WTC11 (cell line): Measurements from ENCODE around the gene USP43. TPM values are rescaled to one million over a fixed set of nuclear protein-coding genes. Genes with fewer than 3 reads are reported as not detected.

Source experiments
- ATAC-seq: fragments of 200-7000 bp; cut with Tn5 transposase; 2 replicates; pipeline ENCODE4 v1.10.0; 2021; ENCODE audit warnings: mild to moderate bottlenecking, moderate library complexity
- CTCF ChIA-PET: fragments of 300-600 bp; sonication (Branson Sonifier 250); formaldehyde crosslinking; loops from one replicate; lab custom pipeline; 2021; ENCODE audit warnings: antibody characterized with exemption; lab: Charles Lee
- POLR2A ChIA-PET: fragments of 350-600 bp; sonication (Branson Sonifier 250); formaldehyde crosslinking; loops from one replicate; lab custom pipeline; 2021; ENCODE audit warnings: antibody characterized with exemption; lab: Charles Lee
- DNase-seq: peaks from one replicate; pipeline ENCODE4 v3.0.0; 2021; ENCODE audit warnings: low spot score
- H3K27ac Mint-ChIP-seq: 2 replicates; pipeline ENCODE4 v1.8.0; 2021; ENCODE audit warnings: mixed read lengths
- H3K27me3 Mint-ChIP-seq: 2 replicates; pipeline ENCODE4 v1.8.0; 2021; ENCODE audit warnings: low read depth, mild to moderate bottlenecking, moderate library complexity, mixed read lengths
- H3K36me3 Mint-ChIP-seq: 2 replicates; pipeline ENCODE4 v1.8.0; 2021; ENCODE audit warnings: mixed read lengths
- H3K4me1 Mint-ChIP-seq: 2 replicates; pipeline ENCODE4 v1.8.0; 2022; ENCODE audit warnings: mixed read lengths
- H3K4me3 Mint-ChIP-seq: 2 replicates; pipeline ENCODE4 v1.8.0; 2021; ENCODE audit warnings: mild to moderate bottlenecking, moderate library complexity, mixed read lengths
- H3K9me3 Mint-ChIP-seq: 2 replicates; pipeline ENCODE4 v1.8.0; 2021; ENCODE audit warnings: mixed read lengths
- CREB1 ChIP-seq: sonication (generic); formaldehyde crosslinking; IDR thresholded peaks from 2 replicates; pipeline ENCODE4 v1.8.0; 2023; ENCODE audit warnings: mild to moderate bottlenecking, missing genetic modification reagents
- ETV6 ChIP-seq: sonication (generic); formaldehyde crosslinking; IDR thresholded peaks from 2 replicates; pipeline ENCODE4 v1.8.1; 2022; ENCODE audit warnings: mild to moderate bottlenecking, missing genetic modification reagents
- GTF2I ChIP-seq: fragments of 250-450 bp; sonication (Bioruptor Pico); conservative IDR thresholded peaks from 2 replicates; pipeline ENCODE4 v1.4.0; 2021; ENCODE audit warnings: mild to moderate bottlenecking
- IRF2 ChIP-seq: sonication (generic); formaldehyde crosslinking; IDR thresholded peaks from 2 replicates; pipeline ENCODE4 v1.8.0; 2022; ENCODE audit warnings: low read depth, missing genetic modification reagents, borderline replicate concordance
- JUN ChIP-seq: sonication (generic); formaldehyde crosslinking; IDR thresholded peaks from 2 replicates; pipeline ENCODE4 v1.8.0; 2023; ENCODE audit warnings: mild to moderate bottlenecking, missing genetic modification reagents
- NFATC4 ChIP-seq: fragments of 250-450 bp; sonication (Bioruptor Pico); IDR thresholded peaks from 2 replicates; pipeline ENCODE4 v1.9.0; 2021; ENCODE audit warnings: mild to moderate bottlenecking
- NR3C1 ChIP-seq: sonication (generic); formaldehyde crosslinking; conservative IDR thresholded peaks from 2 replicates; pipeline ENCODE4 v1.8.1; 2023; ENCODE audit warnings: low read depth, mild to moderate bottlenecking, missing genetic modification reagents
- TCF7 ChIP-seq: sonication (generic); formaldehyde crosslinking; IDR thresholded peaks from 2 replicates; pipeline ENCODE4 v1.8.0; 2022; ENCODE audit warnings: mild to moderate bottlenecking, low read depth, missing genetic modification reagents, moderate library complexity
- ZBTB21 ChIP-seq: sonication (generic); formaldehyde crosslinking; IDR thresholded peaks from 2 replicates; pipeline ENCODE4 v1.8.1; 2023; ENCODE audit warnings: mild to moderate bottlenecking, missing genetic modification reagents, borderline replicate concordance
- ZNF232 ChIP-seq: sonication (generic); formaldehyde crosslinking; IDR thresholded peaks from 2 replicates; pipeline ENCODE4 v1.8.0; 2022; ENCODE audit warnings: mild to moderate bottlenecking, missing genetic modification reagents
- total RNA-seq: library from RNA; stranded (reverse); gene quantifications from 3 replicates; pipeline ENCODE4 v1.2.3, GENCODE V29; 2021
- TF ChIP-seq, protein P1 (sequence below): fragments of 250-450 bp; sonication (Bioruptor Pico); IDR thresholded peaks from 2 replicates; pipeline ENCODE4 v1.9.0; 2021; ENCODE audit warnings: mild to moderate bottlenecking, borderline replicate concordance
- TF ChIP-seq, protein P2 (sequence below): sonication (generic); formaldehyde crosslinking; IDR thresholded peaks from 2 replicates; pipeline ENCODE4 v1.8.0; 2023; ENCODE audit warnings: missing genetic modification reagents, mild to moderate bottlenecking, borderline replicate concordance
- TF ChIP-seq, protein P3 (sequence below): sonication (generic); formaldehyde crosslinking; IDR thresholded peaks from 2 replicates; pipeline ENCODE4 v1.8.1; 2023; ENCODE audit warnings: mild to moderate bottlenecking, missing genetic modification reagents, moderate library complexity
- TF ChIP-seq, protein P4 (sequence below): sonication (generic); formaldehyde crosslinking; IDR thresholded peaks from 2 replicates; pipeline ENCODE4 v1.8.1; 2023; ENCODE audit warnings: mild to moderate bottlenecking, missing genetic modification reagents
- TF ChIP-seq, protein P5 (sequence below): sonication (generic); formaldehyde crosslinking; conservative IDR thresholded peaks from 2 replicates; pipeline ENCODE4 v1.8.1; 2022; ENCODE audit warnings: mild to moderate bottlenecking, missing genetic modification reagents
- TF ChIP-seq, protein P6 (sequence below): sonication (generic); formaldehyde crosslinking; conservative IDR thresholded peaks from 2 replicates; pipeline ENCODE4 v1.8.1; 2023; ENCODE audit warnings: mild to moderate bottlenecking, low read depth, missing genetic modification reagents, moderate library complexity

The USP43 gene
- total RNA-seq, 1 experiment from 2014 or later, result 8.6 TPM

DNA sequence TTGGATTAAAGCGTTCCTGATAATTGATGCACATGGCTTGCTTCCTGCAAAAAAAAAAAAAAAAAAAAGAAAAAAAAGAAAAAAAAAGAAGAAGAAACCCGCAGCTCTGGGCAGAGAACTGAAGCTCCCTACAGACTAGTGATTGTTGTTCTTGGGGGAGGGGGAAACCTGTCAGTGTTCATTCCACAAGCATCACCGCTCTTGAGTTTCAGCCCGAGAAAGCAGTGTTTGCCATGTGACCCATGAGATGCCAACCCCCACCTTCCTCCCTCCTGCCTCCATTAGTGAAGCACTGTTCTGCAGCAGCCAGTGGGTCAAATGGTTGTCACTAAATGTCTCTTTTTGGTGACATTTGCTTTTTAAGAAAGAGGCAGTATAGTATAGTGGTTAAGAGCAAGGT is 1.7 kb downstream of the USP43 start (continued):
- TF ChIP-seq, protein P1, sequence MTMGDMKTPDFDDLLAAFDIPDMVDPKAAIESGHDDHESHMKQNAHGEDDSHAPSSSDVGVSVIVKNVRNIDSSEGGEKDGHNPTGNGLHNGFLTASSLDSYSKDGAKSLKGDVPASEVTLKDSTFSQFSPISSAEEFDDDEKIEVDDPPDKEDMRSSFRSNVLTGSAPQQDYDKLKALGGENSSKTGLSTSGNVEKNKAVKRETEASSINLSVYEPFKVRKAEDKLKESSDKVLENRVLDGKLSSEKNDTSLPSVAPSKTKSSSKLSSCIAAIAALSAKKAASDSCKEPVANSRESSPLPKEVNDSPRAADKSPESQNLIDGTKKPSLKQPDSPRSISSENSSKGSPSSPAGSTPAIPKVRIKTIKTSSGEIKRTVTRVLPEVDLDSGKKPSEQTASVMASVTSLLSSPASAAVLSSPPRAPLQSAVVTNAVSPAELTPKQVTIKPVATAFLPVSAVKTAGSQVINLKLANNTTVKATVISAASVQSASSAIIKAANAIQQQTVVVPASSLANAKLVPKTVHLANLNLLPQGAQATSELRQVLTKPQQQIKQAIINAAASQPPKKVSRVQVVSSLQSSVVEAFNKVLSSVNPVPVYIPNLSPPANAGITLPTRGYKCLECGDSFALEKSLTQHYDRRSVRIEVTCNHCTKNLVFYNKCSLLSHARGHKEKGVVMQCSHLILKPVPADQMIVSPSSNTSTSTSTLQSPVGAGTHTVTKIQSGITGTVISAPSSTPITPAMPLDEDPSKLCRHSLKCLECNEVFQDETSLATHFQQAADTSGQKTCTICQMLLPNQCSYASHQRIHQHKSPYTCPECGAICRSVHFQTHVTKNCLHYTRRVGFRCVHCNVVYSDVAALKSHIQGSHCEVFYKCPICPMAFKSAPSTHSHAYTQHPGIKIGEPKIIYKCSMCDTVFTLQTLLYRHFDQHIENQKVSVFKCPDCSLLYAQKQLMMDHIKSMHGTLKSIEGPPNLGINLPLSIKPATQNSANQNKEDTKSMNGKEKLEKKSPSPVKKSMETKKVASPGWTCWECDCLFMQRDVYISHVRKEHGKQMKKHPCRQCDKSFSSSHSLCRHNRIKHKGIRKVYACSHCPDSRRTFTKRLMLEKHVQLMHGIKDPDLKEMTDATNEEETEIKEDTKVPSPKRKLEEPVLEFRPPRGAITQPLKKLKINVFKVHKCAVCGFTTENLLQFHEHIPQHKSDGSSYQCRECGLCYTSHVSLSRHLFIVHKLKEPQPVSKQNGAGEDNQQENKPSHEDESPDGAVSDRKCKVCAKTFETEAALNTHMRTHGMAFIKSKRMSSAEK, result no peak
- no peak for TF ChIP-seq IRF2
- no peak for TF ChIP-seq GTF2I (CRISPR knock-in tag)
- TF ChIP-seq, protein P2, sequence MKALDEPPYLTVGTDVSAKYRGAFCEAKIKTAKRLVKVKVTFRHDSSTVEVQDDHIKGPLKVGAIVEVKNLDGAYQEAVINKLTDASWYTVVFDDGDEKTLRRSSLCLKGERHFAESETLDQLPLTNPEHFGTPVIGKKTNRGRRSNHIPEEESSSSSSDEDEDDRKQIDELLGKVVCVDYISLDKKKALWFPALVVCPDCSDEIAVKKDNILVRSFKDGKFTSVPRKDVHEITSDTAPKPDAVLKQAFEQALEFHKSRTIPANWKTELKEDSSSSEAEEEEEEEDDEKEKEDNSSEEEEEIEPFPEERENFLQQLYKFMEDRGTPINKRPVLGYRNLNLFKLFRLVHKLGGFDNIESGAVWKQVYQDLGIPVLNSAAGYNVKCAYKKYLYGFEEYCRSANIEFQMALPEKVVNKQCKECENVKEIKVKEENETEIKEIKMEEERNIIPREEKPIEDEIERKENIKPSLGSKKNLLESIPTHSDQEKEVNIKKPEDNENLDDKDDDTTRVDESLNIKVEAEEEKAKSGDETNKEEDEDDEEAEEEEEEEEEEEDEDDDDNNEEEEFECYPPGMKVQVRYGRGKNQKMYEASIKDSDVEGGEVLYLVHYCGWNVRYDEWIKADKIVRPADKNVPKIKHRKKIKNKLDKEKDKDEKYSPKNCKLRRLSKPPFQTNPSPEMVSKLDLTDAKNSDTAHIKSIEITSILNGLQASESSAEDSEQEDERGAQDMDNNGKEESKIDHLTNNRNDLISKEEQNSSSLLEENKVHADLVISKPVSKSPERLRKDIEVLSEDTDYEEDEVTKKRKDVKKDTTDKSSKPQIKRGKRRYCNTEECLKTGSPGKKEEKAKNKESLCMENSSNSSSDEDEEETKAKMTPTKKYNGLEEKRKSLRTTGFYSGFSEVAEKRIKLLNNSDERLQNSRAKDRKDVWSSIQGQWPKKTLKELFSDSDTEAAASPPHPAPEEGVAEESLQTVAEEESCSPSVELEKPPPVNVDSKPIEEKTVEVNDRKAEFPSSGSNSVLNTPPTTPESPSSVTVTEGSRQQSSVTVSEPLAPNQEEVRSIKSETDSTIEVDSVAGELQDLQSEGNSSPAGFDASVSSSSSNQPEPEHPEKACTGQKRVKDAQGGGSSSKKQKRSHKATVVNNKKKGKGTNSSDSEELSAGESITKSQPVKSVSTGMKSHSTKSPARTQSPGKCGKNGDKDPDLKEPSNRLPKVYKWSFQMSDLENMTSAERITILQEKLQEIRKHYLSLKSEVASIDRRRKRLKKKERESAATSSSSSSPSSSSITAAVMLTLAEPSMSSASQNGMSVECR (CRISPR knock-in tag), result no peak
- TF ChIP-seq, protein P3, sequence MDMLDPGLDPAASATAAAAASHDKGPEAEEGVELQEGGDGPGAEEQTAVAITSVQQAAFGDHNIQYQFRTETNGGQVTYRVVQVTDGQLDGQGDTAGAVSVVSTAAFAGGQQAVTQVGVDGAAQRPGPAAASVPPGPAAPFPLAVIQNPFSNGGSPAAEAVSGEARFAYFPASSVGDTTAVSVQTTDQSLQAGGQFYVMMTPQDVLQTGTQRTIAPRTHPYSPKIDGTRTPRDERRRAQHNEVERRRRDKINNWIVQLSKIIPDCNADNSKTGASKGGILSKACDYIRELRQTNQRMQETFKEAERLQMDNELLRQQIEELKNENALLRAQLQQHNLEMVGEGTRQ (CRISPR knock-in tag), result peak; percentile 66
- TF ChIP-seq ZNF232, result no peak

DNA sequence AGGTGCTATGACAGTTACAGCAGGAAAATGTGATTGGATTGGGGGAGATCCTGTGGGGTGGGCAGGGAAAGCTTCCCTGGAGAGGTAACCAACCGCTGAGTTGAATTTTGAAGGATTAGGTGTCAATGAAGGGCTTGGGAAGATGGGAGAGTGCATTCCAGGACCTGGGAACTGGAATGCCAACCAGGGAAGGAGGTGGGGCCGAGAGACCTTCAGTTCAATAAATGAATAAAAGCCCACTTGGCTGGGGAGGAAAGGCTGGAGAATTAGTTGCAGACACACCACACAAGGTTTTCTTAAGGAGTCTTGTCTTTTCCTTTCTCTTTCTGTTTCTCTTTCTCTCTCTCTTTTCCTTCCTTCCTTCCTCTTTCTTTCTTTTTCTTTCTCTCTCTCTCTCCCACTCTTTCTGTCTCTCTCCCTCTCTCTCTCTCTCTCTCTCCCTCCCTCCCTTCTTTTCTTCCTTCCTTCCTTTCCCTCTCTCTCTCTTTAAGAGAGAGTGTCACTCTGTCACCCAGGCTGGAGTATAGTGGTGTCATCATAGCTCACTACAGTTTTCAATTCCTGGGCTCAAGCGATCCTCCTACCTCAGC is 3.3 kb downstream of the USP43 start:
- ChIA-PET CTCF (interaction anchor here (0.8 to 1.5 kb wide), 3 partner anchors 11 to 73 kb away, joined by 3 read pairs; partner anchors contain the start of gene STX8), POLR2A (interaction anchor here (0.6 kb wide), 1 partner anchor 94 kb away, joined by 3 read pairs; no protein-coding TSS in a partner anchor)
- peak overlapping the region; percentile 55 for H3K27ac Mint-ChIP-seq
- DNase-seq, result peak; percentile 34
- H3K36me3 Mint-ChIP-seq, result no peaks in the 10 kb centered on the region
- H3K4me3 Mint-ChIP-seq, result peak overlapping the region; percentile 13
- peaks cover 37% of the 10 kb centered on the region for H3K4me1 Mint-ChIP-seq
- peaks cover 12% of the 10 kb centered on the region for H3K27me3 Mint-ChIP-seq
- no peak for ATAC-seq
- no peaks in the 10 kb centered on the region for H3K9me3 Mint-ChIP-seq
- TF ChIP-seq NFATC4 (CRISPR knock-in tag), result no peak
- TF ChIP-seq, protein P4, sequence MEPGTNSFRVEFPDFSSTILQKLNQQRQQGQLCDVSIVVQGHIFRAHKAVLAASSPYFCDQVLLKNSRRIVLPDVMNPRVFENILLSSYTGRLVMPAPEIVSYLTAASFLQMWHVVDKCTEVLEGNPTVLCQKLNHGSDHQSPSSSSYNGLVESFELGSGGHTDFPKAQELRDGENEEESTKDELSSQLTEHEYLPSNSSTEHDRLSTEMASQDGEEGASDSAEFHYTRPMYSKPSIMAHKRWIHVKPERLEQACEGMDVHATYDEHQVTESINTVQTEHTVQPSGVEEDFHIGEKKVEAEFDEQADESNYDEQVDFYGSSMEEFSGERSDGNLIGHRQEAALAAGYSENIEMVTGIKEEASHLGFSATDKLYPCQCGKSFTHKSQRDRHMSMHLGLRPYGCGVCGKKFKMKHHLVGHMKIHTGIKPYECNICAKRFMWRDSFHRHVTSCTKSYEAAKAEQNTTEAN (CRISPR knock-in tag), result no peak

DNA sequence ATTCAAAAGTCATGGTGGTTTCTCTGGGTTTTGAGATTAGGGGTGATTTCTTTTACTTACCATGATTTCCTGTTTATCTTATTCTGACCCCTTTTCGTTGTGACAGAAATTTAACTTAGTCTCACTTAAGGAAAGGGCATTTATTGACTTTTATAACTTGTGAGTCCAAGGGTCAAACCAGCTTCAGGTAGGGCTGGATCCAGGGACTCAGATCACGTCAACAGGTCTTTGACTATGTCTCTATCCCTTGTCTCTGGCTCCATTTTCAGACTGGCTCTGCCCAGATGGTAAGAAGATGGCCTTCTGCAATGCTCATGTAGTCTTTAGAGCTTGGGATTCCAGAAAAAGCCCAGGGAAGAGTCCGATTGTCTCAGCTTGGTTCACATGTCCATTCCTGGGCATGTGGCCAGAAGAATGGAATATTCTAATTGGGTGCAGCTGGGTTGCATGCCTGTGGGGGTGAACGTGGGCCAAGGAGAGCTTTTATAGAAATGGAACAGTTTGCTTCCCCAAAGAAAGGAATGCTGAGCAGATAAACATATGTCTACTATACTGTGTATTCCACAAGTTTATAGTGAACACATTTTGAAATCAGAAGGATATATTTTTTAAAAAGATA is 13.4 kb downstream of the USP43 start:
- Mint-ChIP-seq H3K9me3 (no peaks in the 10 kb centered on the region), H3K4me3 (no peak overlapping the region), H3K4me1 (0 out of 2 replicates have a peak, but pooled peaks cover 2% of the 10 kb centered on the region), H3K27ac (no peak overlapping the region), H3K27me3 (no peaks in the 10 kb centered on the region), H3K36me3 (peaks cover 25% of the 10 kb centered on the region)
- ChIA-PET POLR2A (interaction anchor here (0.9 kb wide), 1 partner anchor 13 kb away, joined by 4 read pairs; the partner anchor contains the start of gene USP43), CTCF (interaction anchor here (1.3 kb wide), 1 partner anchor 82 kb away, joined by 3 read pairs; the partner anchor contains the start of genes CFAP52 and STX8)
- DNase-seq (no peak), ATAC-seq (no peak)
- TF ChIP-seq ETV6 (no peak), NR3C1 (CRISPR knock-in tag) (no peak), CREB1 (no peak), JUN (CRISPR knock-in tag) (no peak), ZBTB21 (CRISPR knock-in tag) (no peak), TCF7 (CRISPR knock-in tag) (no peak)
- TF ChIP-seq, protein P3 (CRISPR knock-in tag), result no peak
- TF ChIP-seq, protein P5, sequence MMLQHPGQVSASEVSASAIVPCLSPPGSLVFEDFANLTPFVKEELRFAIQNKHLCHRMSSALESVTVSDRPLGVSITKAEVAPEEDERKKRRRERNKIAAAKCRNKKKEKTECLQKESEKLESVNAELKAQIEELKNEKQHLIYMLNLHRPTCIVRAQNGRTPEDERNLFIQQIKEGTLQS (CRISPR knock-in tag), result no peak
- TF ChIP-seq, protein P6, sequence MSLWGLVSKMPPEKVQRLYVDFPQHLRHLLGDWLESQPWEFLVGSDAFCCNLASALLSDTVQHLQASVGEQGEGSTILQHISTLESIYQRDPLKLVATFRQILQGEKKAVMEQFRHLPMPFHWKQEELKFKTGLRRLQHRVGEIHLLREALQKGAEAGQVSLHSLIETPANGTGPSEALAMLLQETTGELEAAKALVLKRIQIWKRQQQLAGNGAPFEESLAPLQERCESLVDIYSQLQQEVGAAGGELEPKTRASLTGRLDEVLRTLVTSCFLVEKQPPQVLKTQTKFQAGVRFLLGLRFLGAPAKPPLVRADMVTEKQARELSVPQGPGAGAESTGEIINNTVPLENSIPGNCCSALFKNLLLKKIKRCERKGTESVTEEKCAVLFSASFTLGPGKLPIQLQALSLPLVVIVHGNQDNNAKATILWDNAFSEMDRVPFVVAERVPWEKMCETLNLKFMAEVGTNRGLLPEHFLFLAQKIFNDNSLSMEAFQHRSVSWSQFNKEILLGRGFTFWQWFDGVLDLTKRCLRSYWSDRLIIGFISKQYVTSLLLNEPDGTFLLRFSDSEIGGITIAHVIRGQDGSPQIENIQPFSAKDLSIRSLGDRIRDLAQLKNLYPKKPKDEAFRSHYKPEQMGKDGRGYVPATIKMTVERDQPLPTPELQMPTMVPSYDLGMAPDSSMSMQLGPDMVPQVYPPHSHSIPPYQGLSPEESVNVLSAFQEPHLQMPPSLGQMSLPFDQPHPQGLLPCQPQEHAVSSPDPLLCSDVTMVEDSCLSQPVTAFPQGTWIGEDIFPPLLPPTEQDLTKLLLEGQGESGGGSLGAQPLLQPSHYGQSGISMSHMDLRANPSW (CRISPR knock-in tag), result no peak
